CMK (cell line): ENCODE data around the gene NRXN3.

Source experiments
- DNase-seq: peaks from one replicate; pipeline ENCODE4 v3.0.0-alpha.2; 2010; ENCODE audit warnings: low read depth

NRXN3 gene

GRCh38 chr14:78637908-78638475 lies 467.8 kb downstream of the NRXN3 start:
- DNase-seq: no peak

DNA sequence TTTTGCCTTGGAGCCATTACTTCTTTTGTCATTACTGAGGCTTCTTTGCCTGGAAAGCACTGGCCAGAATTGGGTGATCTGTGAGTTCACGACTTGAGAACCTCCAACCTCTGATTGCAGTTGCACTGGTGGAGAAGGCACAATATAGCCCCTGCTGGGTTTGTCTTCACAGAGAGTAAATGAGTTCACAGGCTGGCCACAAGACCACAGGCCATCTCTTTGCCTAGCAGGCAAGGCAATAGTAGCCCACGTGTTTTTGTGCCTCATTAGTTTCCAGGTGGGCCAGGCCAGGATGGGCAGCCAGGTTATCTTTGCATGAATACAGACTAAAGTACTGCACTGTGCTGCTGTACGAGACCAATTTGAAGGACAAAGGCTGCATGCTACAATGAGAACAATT lies 468.8 kb downstream of the NRXN3 start:
- no peak for DNase-seq

GRCh38 chr14:78644824-78645559 lies 474.8 kb downstream of the NRXN3 start:
- DNase-seq: no peak

DNA sequence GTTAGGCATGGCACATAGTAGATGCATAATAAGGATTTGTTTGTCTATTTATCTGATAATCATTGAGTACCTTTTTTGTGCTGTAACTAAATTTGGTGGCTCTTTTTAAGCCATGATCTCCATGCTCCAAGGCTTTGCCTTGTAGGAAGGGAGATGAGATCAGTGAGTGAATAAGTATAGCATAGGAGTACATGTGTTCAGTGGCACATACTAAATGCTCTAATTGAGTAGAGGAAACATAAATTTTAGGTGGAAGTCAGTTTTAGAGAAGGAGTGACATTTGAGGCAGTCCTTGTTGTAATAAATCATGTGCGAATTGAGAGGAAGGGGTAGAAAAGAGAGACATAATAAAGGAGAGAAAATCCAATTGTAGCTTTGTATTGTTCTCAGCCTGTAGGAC lies 482.6 kb downstream of the NRXN3 start:
- no peak for DNase-seq

DNA sequence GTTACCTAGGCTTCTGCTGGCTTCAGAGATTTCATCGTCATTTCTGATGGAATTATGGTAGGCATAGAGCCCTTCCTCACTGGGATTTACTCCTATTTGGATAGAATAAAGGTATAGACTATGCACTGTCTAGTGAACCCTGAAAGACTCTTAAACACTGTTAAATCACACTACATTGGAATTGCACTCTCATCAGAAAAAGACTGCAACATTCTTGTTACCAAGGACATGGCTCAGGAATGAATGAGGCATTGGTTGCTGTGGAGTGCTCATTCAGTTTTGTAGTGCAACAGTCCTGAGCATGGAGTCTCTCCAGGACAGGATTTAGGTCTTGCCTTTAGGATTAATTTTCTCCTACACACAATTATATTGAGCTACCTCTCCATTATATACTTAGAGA lies 483.0 kb downstream of the NRXN3 start:
- no peak for DNase-seq

- no peak for DNase-seq
These were observed 487.3 kb downstream of the NRXN3 start for GRCh38 chr14:78657451-78657850.

DNA sequence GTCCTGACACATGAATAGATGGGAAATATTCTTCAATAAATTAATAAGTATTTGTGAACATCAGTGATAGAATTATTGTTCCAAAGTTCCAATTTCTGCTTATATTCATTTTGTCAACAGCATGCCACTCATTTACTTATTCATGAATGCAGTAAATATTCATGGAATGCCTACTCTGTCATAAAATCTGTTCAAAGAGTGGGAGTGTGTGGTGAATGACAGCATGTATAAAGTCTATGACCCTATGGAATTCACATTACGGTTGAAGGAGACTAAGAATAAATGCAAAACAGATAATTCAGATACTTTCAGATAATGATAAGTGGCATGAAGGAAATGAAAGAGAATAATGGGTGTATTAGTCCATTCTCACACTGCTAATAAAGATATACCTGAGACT lies 494.7 kb downstream of the NRXN3 start:
- DNase-seq: no peak

DNA sequence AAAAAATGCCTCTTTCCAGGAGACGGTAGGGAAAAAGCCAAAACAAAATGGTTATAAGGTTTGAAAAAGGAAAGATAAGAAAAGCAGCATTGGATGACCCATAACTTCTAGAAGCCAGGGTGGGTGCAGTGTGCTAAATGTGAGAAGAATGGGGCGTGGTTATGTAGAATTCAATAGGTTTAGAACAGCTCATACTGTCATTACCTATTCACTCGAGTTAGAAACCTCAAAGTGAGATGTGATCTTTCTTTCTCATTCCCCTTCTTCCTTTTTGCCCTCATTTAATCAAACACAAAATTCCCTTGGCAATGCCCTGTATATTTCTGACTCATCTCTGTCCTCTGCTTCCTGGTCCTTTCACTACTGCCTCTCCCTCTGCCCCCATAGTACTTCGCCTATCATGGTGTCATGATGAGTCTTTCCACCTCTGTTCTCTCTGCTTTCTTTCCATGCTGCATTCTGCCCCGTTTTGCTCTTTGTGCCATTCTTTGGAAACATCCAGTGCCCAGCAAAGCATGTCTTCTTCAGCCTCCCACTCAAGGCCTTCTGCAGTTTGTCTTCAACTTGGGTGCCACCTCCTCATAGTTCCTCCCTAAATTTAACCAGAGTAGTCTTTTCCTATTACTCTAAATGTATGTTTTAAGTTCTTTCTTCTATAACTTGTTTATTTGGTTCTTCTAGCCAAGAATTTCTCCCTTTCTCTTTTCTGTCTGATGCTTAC lies 496.3 kb downstream of the NRXN3 start:
- no peak for DNase-seq

GRCh38 chr14:78667141-78667540 lies 497.0 kb downstream of the NRXN3 start:
- DNase-seq: no peak

DNA sequence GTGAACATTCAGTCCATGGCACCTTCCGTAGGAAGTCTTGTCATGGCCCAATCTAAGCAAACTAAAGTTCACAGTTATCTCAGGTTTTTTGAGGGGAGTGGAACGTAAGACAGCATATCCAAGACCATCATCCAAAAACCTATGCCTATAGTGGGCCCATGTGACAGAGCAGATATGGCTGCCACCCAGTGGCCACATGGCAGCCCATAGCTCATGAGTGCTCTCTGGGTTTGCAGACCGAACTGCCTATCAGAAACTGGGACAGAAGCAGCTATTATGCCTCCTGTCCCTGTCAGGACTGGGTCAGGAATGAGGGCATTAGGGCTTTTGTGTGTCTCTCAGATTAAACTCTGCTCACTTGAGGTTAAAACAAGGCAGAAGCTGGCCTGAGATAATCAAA lies 503.7 kb downstream of the NRXN3 start:
- no peak for DNase-seq

DNA sequence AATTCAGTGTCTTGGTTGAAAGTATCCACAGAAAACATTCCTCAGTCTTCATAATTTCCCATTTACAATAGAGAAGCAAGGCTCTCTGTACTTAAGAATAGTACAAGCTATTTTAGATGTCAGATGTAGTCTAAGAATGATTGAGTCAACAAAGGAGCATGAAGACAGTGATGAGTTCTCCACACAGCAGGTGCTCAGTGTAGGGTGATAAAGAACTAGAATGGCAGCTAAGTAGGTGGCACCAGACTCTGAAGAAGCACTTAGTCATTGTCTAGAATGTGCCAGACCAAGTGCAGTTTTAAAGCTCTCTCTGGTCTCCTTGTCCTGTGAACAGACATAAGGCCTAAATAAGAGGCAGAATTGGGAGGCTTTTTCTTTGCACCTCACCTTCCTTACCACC lies 504.6 kb downstream of the NRXN3 start:
- DNase-seq: no peak

GRCh38 chr14:78683206-78683605 lies 513.0 kb downstream of the NRXN3 start:
- no peak for DNase-seq

GRCh38 chr14:78683981-78684380 lies 513.8 kb downstream of the NRXN3 start:
- no peak for DNase-seq

DNA sequence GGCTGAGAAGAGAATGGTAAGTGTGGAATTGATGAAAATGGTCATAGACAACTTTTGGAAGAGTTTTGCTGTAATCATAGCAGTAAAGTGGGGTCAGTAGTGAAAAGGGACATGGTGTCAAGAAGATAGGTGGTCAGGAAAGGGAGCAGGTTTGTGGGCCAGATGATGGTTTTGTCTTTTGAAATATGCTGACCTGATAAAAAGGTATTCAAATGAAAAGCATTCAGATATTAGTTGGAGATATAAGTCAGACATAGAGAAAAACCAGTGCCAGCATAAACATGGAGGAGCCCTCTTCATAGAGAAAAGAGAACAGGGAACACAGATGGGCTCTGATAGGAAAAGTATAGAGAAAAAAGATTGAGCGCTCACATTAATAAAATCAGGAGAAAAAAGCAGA lies 518.3 kb downstream of the NRXN3 start:
- DNase-seq: no peak

- no peak for DNase-seq
These were observed 520.7 kb downstream of the NRXN3 start for GRCh38 chr14:78690836-78691235.

DNA sequence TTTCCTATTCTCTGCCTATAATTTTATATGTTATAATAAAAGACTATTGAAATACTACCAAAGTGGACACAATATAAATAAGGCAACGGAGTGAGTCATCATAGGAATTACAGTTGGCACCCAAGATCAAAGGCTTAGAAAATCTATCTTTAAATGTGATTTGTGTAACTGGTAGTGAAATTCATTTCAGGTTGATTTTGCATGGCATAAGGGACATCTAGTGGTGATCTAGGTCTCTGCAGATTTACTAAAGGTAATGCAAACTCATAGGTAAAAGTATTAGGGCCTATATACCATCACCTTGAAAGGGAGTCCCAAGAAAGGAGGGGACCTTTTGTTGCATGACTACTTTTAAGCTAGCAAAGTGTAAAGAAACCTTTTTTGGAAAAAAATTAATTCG lies 527.2 kb downstream of the NRXN3 start:
- no peak for DNase-seq

GRCh38 chr14:78698991-78699390 lies 528.8 kb downstream of the NRXN3 start:
- DNase-seq: no peak

DNA sequence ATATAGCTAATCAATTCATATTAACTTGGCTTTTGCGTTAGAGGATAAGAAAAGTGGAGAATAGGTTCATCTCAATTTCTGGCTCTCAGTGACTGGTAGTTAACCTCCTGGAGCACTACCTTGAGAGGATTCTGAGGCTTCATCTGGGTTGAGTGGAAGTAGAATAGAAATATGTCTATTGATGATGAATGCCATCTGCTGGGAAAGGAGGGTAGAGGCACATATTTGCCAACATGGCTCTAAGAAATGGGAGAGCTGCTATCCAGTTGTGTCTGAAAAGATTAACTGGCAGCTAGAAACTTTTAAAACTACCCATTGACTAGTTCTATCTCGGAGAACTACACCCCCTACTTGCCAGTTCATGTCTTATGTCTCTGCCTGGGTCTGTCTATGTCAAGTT lies 530.1 kb downstream of the NRXN3 start:
- DNase-seq: no peak

DNA sequence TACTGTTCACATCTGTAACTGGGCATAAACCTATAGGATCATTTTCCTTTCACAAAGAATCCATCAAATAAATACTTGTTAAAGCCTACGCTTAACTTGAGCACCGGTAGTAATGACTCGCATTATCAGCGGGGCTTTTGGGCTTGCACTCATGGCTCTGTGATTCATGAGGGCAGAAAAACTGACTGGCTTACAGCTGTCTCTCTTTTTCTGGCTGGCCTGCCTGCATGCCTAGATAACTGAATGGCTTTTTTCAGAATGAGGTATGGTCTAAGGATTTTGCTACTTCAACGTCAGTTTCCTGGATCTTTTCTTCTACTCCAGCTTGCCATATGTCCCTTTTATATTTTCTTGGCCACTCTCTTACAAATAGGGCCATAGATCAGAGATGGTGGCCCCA lies 531.1 kb downstream of the NRXN3 start:
- no peak for DNase-seq

- DNase-seq: no peak
These were observed 534.8 kb downstream of the NRXN3 start for GRCh38 chr14:78704965-78705364.

DNA sequence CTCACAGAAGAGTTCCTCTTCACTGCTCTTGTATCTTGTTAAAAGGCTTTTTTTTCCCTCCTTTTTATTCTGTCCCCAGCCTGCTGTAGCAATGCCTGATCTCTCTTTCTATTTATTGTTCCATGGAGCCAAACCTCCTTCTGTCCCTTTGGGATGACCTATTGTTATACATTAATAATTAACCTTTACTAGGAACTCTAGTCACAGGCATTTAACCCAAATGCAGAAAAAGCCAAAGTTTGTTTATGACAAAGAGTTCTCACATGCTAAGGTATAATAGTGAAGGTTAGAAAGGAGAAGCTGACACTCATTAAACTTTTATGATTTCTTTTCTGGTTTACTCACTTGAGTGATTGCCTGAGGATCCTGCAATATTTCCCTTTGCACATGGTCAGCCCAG lies 535.8 kb downstream of the NRXN3 start:
- DNase-seq: no peak

DNA sequence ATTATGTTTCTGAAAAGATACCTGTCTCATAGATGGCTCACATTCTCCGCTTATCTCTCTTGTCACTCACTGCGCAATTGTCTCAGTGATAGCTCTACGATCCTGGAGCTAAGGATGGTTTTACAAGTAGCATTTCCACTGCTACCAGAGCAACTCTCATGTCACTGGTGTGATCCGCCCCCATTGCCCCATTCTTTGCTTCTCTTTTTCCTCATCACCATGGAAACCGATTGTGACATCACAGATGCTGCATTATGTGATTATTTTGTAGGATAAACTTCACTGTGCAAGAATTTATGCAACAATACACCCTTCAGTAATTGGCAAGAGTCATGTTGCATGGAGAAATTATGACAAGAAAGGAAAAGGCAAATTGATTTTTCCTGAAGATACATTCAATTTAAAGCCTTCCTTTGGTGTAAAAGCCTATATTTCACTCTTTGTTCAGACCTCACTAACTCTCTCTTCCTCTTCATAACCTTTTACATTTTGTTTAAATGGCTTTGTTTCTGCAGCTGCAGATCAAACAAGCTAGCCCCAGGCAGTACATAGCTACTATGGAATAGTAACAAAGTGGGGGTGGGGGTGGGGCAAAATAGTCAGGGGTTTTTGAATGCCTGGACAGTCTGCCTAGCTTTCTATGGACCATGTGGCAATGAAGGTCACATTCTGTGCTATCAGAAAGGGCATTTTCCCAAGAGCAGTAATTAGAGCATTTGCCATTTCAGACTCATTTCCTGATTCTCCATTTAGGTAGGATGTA lies 539.8 kb downstream of the NRXN3 start:
- DNase-seq: no peak

DNA sequence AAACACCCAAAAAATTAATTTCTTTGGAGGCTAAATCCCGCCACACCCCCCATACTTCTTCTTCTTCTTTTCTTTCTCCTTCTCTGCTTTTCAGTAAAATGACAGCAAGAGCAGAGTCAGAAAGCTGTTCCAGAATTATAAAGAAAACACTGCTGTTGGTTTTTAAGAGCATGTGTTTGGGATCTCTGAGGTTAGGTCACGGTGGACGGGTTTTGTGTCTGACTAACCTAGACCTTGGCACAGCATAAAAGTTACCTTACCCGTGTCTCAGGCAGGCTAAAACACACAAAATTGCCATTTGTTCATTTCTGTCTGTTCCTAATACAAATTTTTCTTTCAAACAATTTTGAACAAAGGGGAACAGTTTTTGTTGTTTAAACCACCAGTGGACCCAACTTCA lies 540.8 kb downstream of the NRXN3 start:
- no peak for DNase-seq
